ENCODE data around the gene PTCH2.

The PTCH2 gene

GRCh38 chr1:44860891-44861425 is 17.9 kb upstream of the PTCH2 start:
- TF ChIP-seq POLR2A (IDR thresholded peaks at IDR 0.05; ENCODE audit: low read depth, low read length), result no peak
- TF ChIP-seq PAX5 (IDR thresholded peaks at IDR 0.05; ENCODE audit: insufficient read depth, low read length, severe bottlenecking), result no peak
- FAIRE-seq (no peak), DNase-seq (ENCODE audit: insufficient read length, low spot score) (no peak)

- FAIRE-seq (no peak), DNase-seq (ENCODE audit: insufficient read length, low spot score) (no peak)
Measured at GRCh38 chr1:44860331-44860730, 17.3 kb upstream of the PTCH2 start.

GRCh38 chr1:44857446-44857845 is 14.4 kb upstream of the PTCH2 start:
- TF ChIP-seq POU2F2 (IDR thresholded peaks at IDR 0.05; ENCODE audit: low read depth, low read length) (no peak), SPI1 (IDR thresholded peaks at IDR 0.05; ENCODE audit: low read depth, low read length) (no peak), PAX5 (IDR thresholded peaks at IDR 0.05; ENCODE audit: insufficient read depth, low read length, severe bottlenecking) (no peak), POLR2AphosphoS5 (IDR thresholded peaks at IDR 0.05; ENCODE audit: low read depth, low read length) (no peak), TAF1 (IDR thresholded peaks at IDR 0.05; ENCODE audit: low read depth, low read length) (no peak), POLR2A (IDR thresholded peaks at IDR 0.05; ENCODE audit: low read depth, low read length) (no peak)
- DNase-seq (ENCODE audit: insufficient read length, low spot score) (no peak), FAIRE-seq (no peak)

More at GRCh38 chr1:44860331-44860730, 17.3 kb upstream of the PTCH2 start:
- TF ChIP-seq PAX5 (IDR thresholded peaks at IDR 0.05; ENCODE audit: insufficient read depth, low read length, severe bottlenecking) (no peak), SPI1 (IDR thresholded peaks at IDR 0.05; ENCODE audit: low read depth, low read length) (no peak)

GRCh38 chr1:44855742-44856141 is 12.7 kb upstream of the PTCH2 start:
- FAIRE-seq, result no peak
- TF ChIP-seq POLR2A (IDR thresholded peaks at IDR 0.05; ENCODE audit: low read depth, low read length) (no peak), TAF1 (IDR thresholded peaks at IDR 0.05; ENCODE audit: low read depth, low read length) (no peak), PAX5 (IDR thresholded peaks at IDR 0.05; ENCODE audit: insufficient read depth, low read length, severe bottlenecking) (no peak), POLR2AphosphoS5 (IDR thresholded peaks at IDR 0.05; ENCODE audit: low read depth, low read length) (no peak), POU2F2 (IDR thresholded peaks at IDR 0.05; ENCODE audit: low read depth, low read length) (no peak), SPI1 (IDR thresholded peaks at IDR 0.05; ENCODE audit: low read depth, low read length) (no peak)
- DNase-seq (ENCODE audit: insufficient read length, low spot score), result no peak

- FAIRE-seq (no peak), DNase-seq (ENCODE audit: insufficient read length, low spot score) (no peak)
- TF ChIP-seq PAX5 (IDR thresholded peaks at IDR 0.05; ENCODE audit: insufficient read depth, low read length, severe bottlenecking) (no peak), POU2F2 (IDR thresholded peaks at IDR 0.05; ENCODE audit: low read depth, low read length) (no peak), POLR2A (IDR thresholded peaks at IDR 0.05; ENCODE audit: low read depth, low read length) (no peak), TAF1 (IDR thresholded peaks at IDR 0.05; ENCODE audit: low read depth, low read length) (no peak), SPI1 (IDR thresholded peaks at IDR 0.05; ENCODE audit: low read depth, low read length) (no peak), POLR2AphosphoS5 (IDR thresholded peaks at IDR 0.05; ENCODE audit: low read depth, low read length) (no peak)
Measured at GRCh38 chr1:44854970-44855369, 11.9 kb upstream of the PTCH2 start.

GRCh38 chr1:44853201-44853600 is 10.1 kb upstream of the PTCH2 start:
- DNase-seq (ENCODE audit: insufficient read length, low spot score), result no peak
- no peak for FAIRE-seq
- TF ChIP-seq SPI1 (IDR thresholded peaks at IDR 0.05; ENCODE audit: low read depth, low read length) (no peak), POU2F2 (IDR thresholded peaks at IDR 0.05; ENCODE audit: low read depth, low read length) (no peak), TAF1 (IDR thresholded peaks at IDR 0.05; ENCODE audit: low read depth, low read length) (no peak), POLR2AphosphoS5 (IDR thresholded peaks at IDR 0.05; ENCODE audit: low read depth, low read length) (no peak), POLR2A (IDR thresholded peaks at IDR 0.05; ENCODE audit: low read depth, low read length) (no peak), PAX5 (IDR thresholded peaks at IDR 0.05; ENCODE audit: insufficient read depth, low read length, severe bottlenecking) (no peak)

GRCh38 chr1:44851308-44851707 is 8.3 kb upstream of the PTCH2 start:
- DNase-seq (ENCODE audit: insufficient read length, low spot score) (no peak), FAIRE-seq (peak; percentile 23)
- no peak for TF ChIP-seq POLR2AphosphoS5 (IDR thresholded peaks at IDR 0.05; ENCODE audit: low read depth, low read length)
- TF ChIP-seq SPI1 (IDR thresholded peaks at IDR 0.05; ENCODE audit: low read depth, low read length), result peak; percentile 93

- FAIRE-seq (no peak), DNase-seq (ENCODE audit: insufficient read length, low spot score) (no peak)
- TF ChIP-seq PAX5 (IDR thresholded peaks at IDR 0.05; ENCODE audit: insufficient read depth, low read length, severe bottlenecking) (no peak), POLR2A (IDR thresholded peaks at IDR 0.05; ENCODE audit: low read depth, low read length) (no peak), SPI1 (IDR thresholded peaks at IDR 0.05; ENCODE audit: low read depth, low read length) (no peak), POLR2AphosphoS5 (IDR thresholded peaks at IDR 0.05; ENCODE audit: low read depth, low read length) (no peak), TAF1 (IDR thresholded peaks at IDR 0.05; ENCODE audit: low read depth, low read length) (no peak), POU2F2 (IDR thresholded peaks at IDR 0.05; ENCODE audit: low read depth, low read length) (no peak)
Measured at GRCh38 chr1:44849575-44850132, 6.6 kb upstream of the PTCH2 start.

GRCh38 chr1:44848456-44849181 is 5.6 kb upstream of the PTCH2 start:
- TF ChIP-seq POLR2AphosphoS5 (IDR thresholded peaks at IDR 0.05; ENCODE audit: low read depth, low read length) (no peak), POLR2A (IDR thresholded peaks at IDR 0.05; ENCODE audit: low read depth, low read length) (no peak)
- FAIRE-seq (no peak), DNase-seq (ENCODE audit: insufficient read length, low spot score) (no peak)

- TF ChIP-seq TAF1 (IDR thresholded peaks at IDR 0.05; ENCODE audit: low read depth, low read length) (no peak), PAX5 (IDR thresholded peaks at IDR 0.05; ENCODE audit: insufficient read depth, low read length, severe bottlenecking) (no peak), POU2F2 (IDR thresholded peaks at IDR 0.05; ENCODE audit: low read depth, low read length) (no peak), POLR2AphosphoS5 (IDR thresholded peaks at IDR 0.05; ENCODE audit: low read depth, low read length) (no peak), SPI1 (IDR thresholded peaks at IDR 0.05; ENCODE audit: low read depth, low read length) (no peak), POLR2A (IDR thresholded peaks at IDR 0.05; ENCODE audit: low read depth, low read length) (no peak)
- DNase-seq (ENCODE audit: insufficient read length, low spot score), result no peak
- no peak for FAIRE-seq
Measured at GRCh38 chr1:44847845-44848244, 4.8 kb upstream of the PTCH2 start.

Data from GM12891 (cell line).